GM21619 (cell line): ENCODE measurements around the gene MPP1.

Experiments used
- ATAC-seq: cut with Tn5 transposase; IDR thresholded peaks from one replicate; pipeline ENCODE4 v1.9.1; 2021; ENCODE audit not compliant: unreplicated experiment

The MPP1 gene

GRCh38 chrX:154732421-154733065 lies 72.7 kb downstream of the MPP1 start:
- ATAC-seq = no peak

GRCh38 chrX:154731881-154732280 lies 73.4 kb downstream of the MPP1 start:
- ATAC-seq = no peak

GRCh38 chrX:154731184-154731583 lies 74.1 kb downstream of the MPP1 start:
- ATAC-seq = no peak

GRCh38 chrX:154730253-154730891 lies 74.9 kb downstream of the MPP1 start:
- ATAC-seq = no peak

- ATAC-seq = no peak
Observed at GRCh38 chrX:154729439-154729838, 75.8 kb downstream of the MPP1 start.
